ENCODE results near the gene SRD5A3. TPM values are rescaled to one million over a fixed set of nuclear protein-coding genes. Genes with fewer than 3 reads are reported as not detected.

SRD5A3 gene
- total RNA-seq, 1 donor from 2014 or later = 6.8 TPM

- no peaks in the 10 kb centered on the region for H3K27me3 ChIP-seq (ENCODE audit: low read depth)
- intact Hi-C loops (cut with micrococcal nuclease) = no loop called here
Observed at GRCh38 chr4:55354648-55355047, 8.6 kb downstream of the SRD5A3 start.

GRCh38 chr4:55355555-55355954 lies 9.5 kb downstream of the SRD5A3 start:
- DNase-seq = no peak
- Histone ChIP-seq H3K27ac (replicated peaks) (no peak overlapping the region), H3K9me3 (replicated peaks) (no peaks in the 10 kb centered on the region), H3K36me3 (peaks cover 4% of the 10 kb centered on the region), H3K4me1 (peaks cover 21% of the 10 kb centered on the region), H3K4me3 (no peak overlapping the region), H3K27me3 (ENCODE audit: low read depth) (no peaks in the 10 kb centered on the region)
- no peak for TF ChIP-seq CTCF (IDR thresholded peaks at IDR 0.05; ENCODE audit: borderline replicate concordance)
- intact Hi-C loops (cut with micrococcal nuclease) = no loop called here

More at GRCh38 chr4:55354648-55355047, 8.6 kb downstream of the SRD5A3 start:
- no peak for DNase-seq
- Histone ChIP-seq H3K27ac (replicated peaks) (no peak overlapping the region), H3K4me1 (peaks cover 16% of the 10 kb centered on the region), H3K9me3 (replicated peaks) (no peaks in the 10 kb centered on the region), H3K36me3 (peaks cover 4% of the 10 kb centered on the region), H3K4me3 (no peak overlapping the region)
- no peak for TF ChIP-seq CTCF (IDR thresholded peaks at IDR 0.05; ENCODE audit: borderline replicate concordance)

GRCh38 chr4:55356991-55357461 lies 11.0 kb downstream of the SRD5A3 start:
- Histone ChIP-seq H3K27ac (replicated peaks) (no peak overlapping the region), H3K27me3 (ENCODE audit: low read depth) (no peaks in the 10 kb centered on the region), H3K36me3 (peaks cover 4% of the 10 kb centered on the region), H3K4me1 (peaks cover 21% of the 10 kb centered on the region), H3K9me3 (replicated peaks) (no peaks in the 10 kb centered on the region), H3K4me3 (no peak overlapping the region)
- intact Hi-C loops (cut with micrococcal nuclease) = no loop called here
- TF ChIP-seq CTCF (IDR thresholded peaks at IDR 0.05; ENCODE audit: borderline replicate concordance) = no peak
- DNase-seq = no peak

GRCh38 chr4:55358246-55358645 lies 12.2 kb downstream of the SRD5A3 start:
- peaks cover 21% of the 10 kb centered on the region for H3K4me1 ChIP-seq
- H3K36me3 ChIP-seq = peaks cover 4% of the 10 kb centered on the region
- DNase-seq = no peak
- H3K27me3 ChIP-seq (ENCODE audit: low read depth) = no peaks in the 10 kb centered on the region
- peak overlapping the region; percentile 80 for H3K27ac ChIP-seq (replicated peaks)
- intact Hi-C loops (cut with micrococcal nuclease) = no loop called here
- H3K4me3 ChIP-seq = no peak overlapping the region
- H3K9me3 ChIP-seq (replicated peaks) = no peaks in the 10 kb centered on the region
- no peak for TF ChIP-seq CTCF (IDR thresholded peaks at IDR 0.05; ENCODE audit: borderline replicate concordance)

GRCh38 chr4:55358668-55359067 lies 12.6 kb downstream of the SRD5A3 start:
- Histone ChIP-seq H3K9me3 (replicated peaks) (no peaks in the 10 kb centered on the region), H3K36me3 (peaks cover 1% of the 10 kb centered on the region), H3K27ac (replicated peaks) (peak overlapping the region; percentile 80), H3K4me3 (no peak overlapping the region), H3K4me1 (peaks cover 21% of the 10 kb centered on the region), H3K27me3 (ENCODE audit: low read depth) (no peaks in the 10 kb centered on the region)
- no peak for DNase-seq
- TF ChIP-seq CTCF (IDR thresholded peaks at IDR 0.05; ENCODE audit: borderline replicate concordance) = no peak
- intact Hi-C loops (cut with micrococcal nuclease) = no loop called here

All from left ventricle myocardium inferior (tissue), 1 donor.